Esophagus squamous epithelium (tissue), 5 donors: ENCODE data around the gene IFI27L1. TPM values are rescaled to one million over a fixed set of nuclear protein-coding genes. Genes with fewer than 3 reads are reported as not detected.

Source experiments
- DNase-seq: peaks from one replicate; lab custom pipeline; 2025; lab: John Stamatoyannopoulos, UW
- H3K27ac ChIP-seq, 4 donors: fragments of 200-600 bp; sonication (generic); one replicate each; pipeline ENCODE4 v1.5.1; 2016 to 2019; ENCODE audit warnings: mild to moderate bottlenecking in 1 of 4
- H3K27me3 ChIP-seq, 4 donors: fragments of 200-600 bp; sonication (generic); 1 replicate in 3 of 4; 2 replicates in 1 of 4; pipeline versions ENCODE4 v1.5.1 to v1.6.0; 2017 to 2021; ENCODE audit warnings: antibody characterized with exemption in 1 of 4
- H3K36me3 ChIP-seq, 3 donors: fragments of 200-600 bp; sonication (generic); one replicate each; pipeline ENCODE4 v1.5.1; 2016 to 2019
- H3K4me1 ChIP-seq, 3 donors: fragments of 200-600 bp; sonication (generic); one replicate each; pipeline ENCODE4 v1.5.1; 2017 to 2019
- H3K4me3 ChIP-seq, 4 donors: fragments of 200-600 bp; sonication (generic); 1 replicate in 3 of 4; 2 replicates in 1 of 4; pipeline ENCODE4 v1.5.1; 2016 to 2019; ENCODE audit warnings: mild to moderate bottlenecking in 2 of 4, moderate library complexity in 1 of 4
- H3K9me3 ChIP-seq, 3 donors: fragments of 200-600 bp; sonication (generic); one replicate each; pipeline ENCODE4 v1.5.1; 2016 to 2019
- CTCF ChIP-seq, 6 experiments: fragments of 450-650 bp in 4 of 6; fragments of 200-600 bp in 2 of 6; sonication (generic) in 2 of 6; IDR thresholded peaks; one replicate each; pipeline ENCODE4 v1.5.1; 2016 to 2019; ENCODE audit warnings: antibody characterized with exemption in 6 of 6, mild to moderate bottlenecking in 4 of 6, moderate library complexity in 4 of 6
- POLR2A ChIP-seq, 4 donors: fragments of 450-650 bp; IDR thresholded peaks; one replicate each; pipeline ENCODE4 v1.6.1; 2017; ENCODE audit warnings: antibody characterized with exemption in 4 of 4, mild to moderate bottlenecking in 4 of 4, moderate library complexity in 3 of 4
- WGBS, 2 donors: methylation state at CpG; one replicate each; pipeline ENCODE4 v1.1.5; 2018; 5-methylcytosine and 5-hydroxymethylcytosine counted together
- intact Hi-C: fragments of 100-400 bp; cut with DNase I; formaldehyde crosslinking; loops from one replicate; pipeline ENCODE4 v1.15.0; 2022
- total RNA-seq, 4 donors: library from RNA; depleted of rRNA; stranded (reverse); fragments of >200 nt; gene quantifications; one replicate each; pipeline ENCODE4 v1.1.0, GENCODE V29; 2016
- donor health status: DM: yes; HTN: yes; CAD: no.

IFI27L1 gene
- total RNA-seq, 4 donors from 2014 or later = 1.9 to 12.5 (median 8.6) TPM

GRCh38 chr14:94099006-94099405 lies 17.9 kb downstream of the IFI27L1 start:
- no peaks in the 10 kb centered on the region for H3K27me3 ChIP-seq
- intact Hi-C loops = no loop called here
- H3K4me3 ChIP-seq = no peak overlapping the region
- no peak for DNase-seq
- H3K4me1 ChIP-seq = no peaks in the 10 kb centered on the region
- TF ChIP-seq CTCF (IDR thresholded peaks at IDR 0.05) = no peak
- no peak for TF ChIP-seq POLR2A (IDR thresholded peaks at IDR 0.05)
- H3K9me3 ChIP-seq = no peaks in the 10 kb centered on the region
- WGBS, 2 donors = 81 to 98% methylated on average over 6 of the region's 6 CpGs
- H3K27ac ChIP-seq = no peak overlapping the region
- peaks cover 0 to 21% (median 0%) of the 10 kb centered on the region in 3 donors for H3K36me3 ChIP-seq

- H3K4me3 ChIP-seq = no peak overlapping the region
- intact Hi-C loops = no loop called here
- no peaks in the 10 kb centered on the region for H3K4me1 ChIP-seq
- H3K9me3 ChIP-seq = no peaks in the 10 kb centered on the region
- no peaks in the 10 kb centered on the region for H3K27me3 ChIP-seq
- H3K27ac ChIP-seq = no peak overlapping the region
- TF ChIP-seq POLR2A (IDR thresholded peaks at IDR 0.05) (no peak), CTCF (IDR thresholded peaks at IDR 0.05) (no peak)
- no peak for DNase-seq
- WGBS, 2 donors = 33 to 53% methylated on average over 3 of the region's 4 CpGs
- peaks cover 0 to 21% (median 0%) of the 10 kb centered on the region in 3 donors for H3K36me3 ChIP-seq
Observed at GRCh38 chr14:94100847-94101246, 19.7 kb downstream of the IFI27L1 start.

GRCh38 chr14:94101748-94102147 lies 20.6 kb downstream of the IFI27L1 start:
- Histone ChIP-seq H3K36me3 (peaks cover 0 to 19% (median 0%) of the 10 kb centered on the region in 3 donors), H3K27ac (no peak overlapping the region), H3K27me3 (no peaks in the 10 kb centered on the region), H3K4me3 (no peak overlapping the region), H3K9me3 (no peaks in the 10 kb centered on the region), H3K4me1 (no peaks in the 10 kb centered on the region)
- no peak for TF ChIP-seq CTCF (IDR thresholded peaks at IDR 0.05)
- no peak for TF ChIP-seq POLR2A (IDR thresholded peaks at IDR 0.05)
- DNase-seq = no peak
- intact Hi-C loops = no loop called here
- 88 to 93% methylated on average over 1 to 2 of the region's 10 CpGs for WGBS, 2 donors

- 85 to 99% methylated on average over 6 of the region's 8 CpGs for WGBS, 2 donors
- Histone ChIP-seq H3K4me1 (no peaks in the 10 kb centered on the region), H3K4me3 (no peak overlapping the region), H3K9me3 (no peaks in the 10 kb centered on the region), H3K27me3 (no peaks in the 10 kb centered on the region), H3K27ac (no peak overlapping the region), H3K36me3 (peaks cover 0 to 7% (median 0%) of the 10 kb centered on the region in 3 donors)
- intact Hi-C loops = no loop called here
- no peak for TF ChIP-seq CTCF (IDR thresholded peaks at IDR 0.05)
- no peak for TF ChIP-seq POLR2A (IDR thresholded peaks at IDR 0.05)
- no peak for DNase-seq
Observed at GRCh38 chr14:94102768-94103482, 21.8 kb downstream of the IFI27L1 start.

- intact Hi-C loops = no loop called here
- Histone ChIP-seq H3K36me3 (peaks cover 0 to under 1% (median 0%) of the 10 kb centered on the region in 3 donors), H3K27ac (no peak overlapping the region), H3K4me3 (no peak overlapping the region), H3K9me3 (no peaks in the 10 kb centered on the region), H3K4me1 (no peaks in the 10 kb centered on the region), H3K27me3 (no peaks in the 10 kb centered on the region)
- WGBS, 2 donors = 83 to 84% methylated on average over 5 to 7 of the region's 7 CpGs
- TF ChIP-seq CTCF (IDR thresholded peaks at IDR 0.05) (no peak), POLR2A (IDR thresholded peaks at IDR 0.05) (no peak)
- DNase-seq = no peak
Observed at GRCh38 chr14:94103554-94104150, 22.5 kb downstream of the IFI27L1 start.
